Measurements from ENCODE around the gene OTOR. TPM values are rescaled to one million over a fixed set of nuclear protein-coding genes. Genes with fewer than 3 reads are reported as not detected.

OTOR gene
- total and polyA plus RNA-seq, 2 of the 8 experiments (the other 6 are each of a cell fraction or from before 2014, with no cell fraction given), result not detected

DNA sequence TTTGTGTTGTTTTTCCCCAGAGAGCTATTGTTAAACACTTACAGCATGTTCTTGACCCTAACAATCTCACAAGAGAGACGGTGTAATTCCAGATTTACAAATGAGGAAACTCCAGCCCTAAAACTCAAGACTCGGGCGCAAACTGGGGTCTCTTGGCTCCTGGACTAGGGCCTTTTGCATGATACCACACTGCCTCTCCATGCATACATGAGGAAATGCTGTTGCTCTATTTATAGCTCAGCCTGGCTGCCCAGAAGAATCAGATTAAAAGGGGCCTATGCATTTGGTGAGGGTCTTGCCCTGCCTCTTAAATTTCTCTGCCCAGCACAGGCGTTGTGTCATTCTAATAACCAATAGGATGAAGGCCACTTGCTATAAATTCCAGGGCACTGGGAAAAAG lies 48.9 kb upstream of the OTOR start:
- whole genome bisulfite sequencing, 2 experiments (ENCODE audit: extremely low coverage in 1 of 2, insufficient coverage in 1 of 2, insufficient read length in 1 of 2, insufficient replicate concordance in 2 of 2, low coverage in 1 of 2, low lambda C conversion rate in 2 of 2, missing lambda C conversion rate in 1 of 2), result 84% methylated on average over 4 of the region's 4 CpGs; no CpG with 5 or more reads in 1 of the 2 experiments
- Histone ChIP-seq H3K14ac (ENCODE audit: insufficient read length) (no peak overlapping the region), H3K56ac (replicated peaks; ENCODE audit: insufficient read length, low read depth, low read length) (no peak overlapping the region), H2AK5ac (ENCODE audit: low read depth, low read length) (no peak overlapping the region), H3K36me3 (ENCODE audit: control insufficient read depth in 2 of 4, insufficient read depth in 4 of 4, low read length in 3 of 4) (no peaks in the 10 kb centered on the region), H4K20me1 (replicated peaks in 1 of 2; ENCODE audit: control insufficient read depth in 1 of 2, insufficient read depth in 2 of 2, low read length in 2 of 2) (no peaks in the 10 kb centered on the region), H3K18ac (ENCODE audit: extremely low read depth, low read length) (no peak overlapping the region), H4K91ac (replicated peaks; ENCODE audit: insufficient read length, low read length) (no peak overlapping the region), H3K4me1 (replicated peaks in 1 of 4; ENCODE audit: control insufficient read depth in 3 of 4, insufficient read depth in 4 of 4, low read length in 3 of 4) (no peaks in the 10 kb centered on the region), H3K9me3 (ENCODE audit: insufficient read depth in 2 of 2, low read depth in 1 of 2, low read length in 1 of 2) (no peaks in the 10 kb centered on the region), H4K8ac (ENCODE audit: extremely low read depth, insufficient read depth, low read length) (no peak overlapping the region), H2BK5ac (ENCODE audit: low read depth, low read length) (no peak overlapping the region), H4K5ac (ENCODE audit: insufficient read length, low read depth, low read length) (no peak overlapping the region), H3K27me3 (replicated peaks in 1 of 4; ENCODE audit: control insufficient read depth in 3 of 4, extremely low read depth in 1 of 4, insufficient read depth in 3 of 4, low read length in 3 of 4) (no peaks in the 10 kb centered on the region), H3K4ac (replicated peaks; ENCODE audit: insufficient read length, low read depth, low read length) (no peak overlapping the region), H3K9ac (replicated peaks in 1 of 4; ENCODE audit: extremely low read depth in 1 of 4, low read depth in 3 of 4, low read length in 3 of 4) (no peak overlapping the region), H2BK20ac (ENCODE audit: low read length) (no peak overlapping the region), H2AFZ (ENCODE audit: low read length) (no peak overlapping the region), H3K4me3 (ENCODE audit: extremely low read depth in 1 of 4, insufficient read depth in 2 of 4, low read depth in 3 of 4, low read length in 4 of 4) (no peak overlapping the region), H2BK120ac (replicated peaks; ENCODE audit: low read depth, low read length) (no peak overlapping the region), H3K27ac (ENCODE audit: low read depth, low read length) (no peak overlapping the region), H3K23ac (ENCODE audit: insufficient read length) (no peak overlapping the region), H3K23me2 (ENCODE audit: low read depth, low read length) (no peaks in the 10 kb centered on the region), H2BK12ac (ENCODE audit: low read depth, low read length) (no peak overlapping the region), H3K4me2 (ENCODE audit: insufficient read depth in 1 of 2, low read depth in 2 of 2, low read length in 2 of 2) (no peak overlapping the region), H3K79me1 (ENCODE audit: low read depth, low read length) (no peaks in the 10 kb centered on the region), H2BK15ac (ENCODE audit: low read length) (no peak overlapping the region), H3K79me2 (ENCODE audit: control insufficient read depth in 1 of 2, insufficient read depth in 2 of 2, low read length in 2 of 2) (no peaks in the 10 kb centered on the region)
- FAIRE-seq (no peak), DNase-seq (ENCODE audit: low read depth in 1 of 2, low spot score in 2 of 2) (no peak)
- POLR2A ChIA-PET (ENCODE audit: partially characterized antibody), result no interaction called here
- CTCF ChIA-PET (ENCODE audit: partially characterized antibody), result interaction anchor here (0.6 to 3.5 kb wide), 15 partner anchors 9 to 515 kb away, joined by 3 to 22 read pairs (median 3); no protein-coding TSS in a partner anchor
- TF ChIP-seq RAD21 (IDR thresholded peaks at IDR 0.05 in 1 of 2, conservative IDR thresholded peaks at IDR 0.05 in 1 of 2; ENCODE audit: low read depth in 2 of 2, low read length in 2 of 2) (peak; percentile 57 to 66), RNF2 (IDR thresholded peaks at IDR 0.05; ENCODE audit: borderline replicate concordance, low read depth, low read length, missing control alignments, poor library complexity, severe bottlenecking) (no peak)

All from H1 (cell line).